HuH-7.5 (cell line): ENCODE measurements around the gene DDX51.
A peak's percentile ranks its signal among the peaks of the same experiment; 100 is the strongest.

Source experiments
- DNase-seq: peaks from one replicate; pipeline ENCODE4 v3.0.0; 2011; ENCODE audit warnings: low spot score

Gene DDX51, protein sequence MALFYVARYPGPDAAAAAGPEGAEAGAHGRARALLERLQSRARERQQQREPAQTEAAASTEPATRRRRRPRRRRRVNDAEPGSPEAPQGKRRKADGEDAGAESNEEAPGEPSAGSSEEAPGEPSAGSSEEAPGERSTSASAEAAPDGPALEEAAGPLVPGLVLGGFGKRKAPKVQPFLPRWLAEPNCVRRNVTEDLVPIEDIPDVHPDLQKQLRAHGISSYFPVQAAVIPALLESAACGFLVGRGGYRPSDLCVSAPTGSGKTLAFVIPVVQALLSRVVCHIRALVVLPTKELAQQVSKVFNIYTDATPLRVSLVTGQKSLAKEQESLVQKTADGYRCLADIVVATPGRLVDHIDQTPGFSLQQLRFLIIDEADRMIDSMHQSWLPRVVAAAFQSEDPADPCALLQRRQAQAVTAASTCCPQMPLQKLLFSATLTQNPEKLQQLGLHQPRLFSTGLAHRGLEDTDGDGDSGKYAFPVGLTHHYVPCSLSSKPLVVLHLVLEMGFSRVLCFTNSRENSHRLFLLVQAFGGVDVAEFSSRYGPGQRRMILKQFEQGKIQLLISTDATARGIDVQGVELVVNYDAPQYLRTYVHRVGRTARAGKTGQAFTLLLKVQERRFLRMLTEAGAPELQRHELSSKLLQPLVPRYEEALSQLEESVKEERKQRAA

DNA sequence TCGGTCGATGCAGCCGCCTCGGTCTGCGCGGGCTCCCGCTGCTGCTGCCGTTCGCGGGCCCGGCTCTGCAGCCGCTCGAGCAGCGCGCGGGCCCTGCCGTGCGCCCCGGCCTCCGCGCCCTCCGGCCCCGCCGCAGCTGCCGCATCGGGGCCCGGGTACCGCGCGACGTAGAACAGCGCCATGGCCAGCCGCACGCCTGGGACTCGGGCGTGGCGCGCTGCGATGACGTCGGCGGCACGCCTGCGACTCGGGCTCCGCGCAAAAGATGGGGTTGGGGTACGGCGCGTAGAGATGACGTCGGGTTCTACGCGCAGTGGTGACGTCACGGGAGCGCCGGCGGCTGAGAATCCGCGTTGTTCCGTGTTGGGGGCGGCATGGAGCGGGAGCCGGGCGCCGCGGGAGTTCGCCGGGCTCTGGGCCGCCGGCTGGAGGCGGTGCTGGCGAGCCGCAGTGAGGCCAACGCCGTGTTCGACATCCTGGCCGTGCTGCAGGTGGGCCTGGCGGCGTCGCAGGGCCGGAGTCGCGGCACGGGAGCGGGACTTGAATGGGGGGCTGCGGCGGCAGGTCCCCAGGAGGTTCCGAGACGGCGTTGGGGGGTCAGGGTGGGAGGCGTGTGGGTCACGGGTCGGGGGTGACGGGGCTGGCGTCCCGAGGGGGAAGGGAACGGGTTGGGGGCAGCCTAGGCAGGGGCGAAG, at the start of gene DDX51, which contains the start of gene NOC4L:
DDX51 (minus strand) TSS at position 205 of the 695 bp plus-strand sequence; CDS start at position 182, 23 bp downstream.
NOC4L (plus strand) TSS at position 343 of the 695 bp plus-strand sequence; CDS start at position 375, 32 bp downstream.
- peak; percentile 93 for DNase-seq

DNA sequence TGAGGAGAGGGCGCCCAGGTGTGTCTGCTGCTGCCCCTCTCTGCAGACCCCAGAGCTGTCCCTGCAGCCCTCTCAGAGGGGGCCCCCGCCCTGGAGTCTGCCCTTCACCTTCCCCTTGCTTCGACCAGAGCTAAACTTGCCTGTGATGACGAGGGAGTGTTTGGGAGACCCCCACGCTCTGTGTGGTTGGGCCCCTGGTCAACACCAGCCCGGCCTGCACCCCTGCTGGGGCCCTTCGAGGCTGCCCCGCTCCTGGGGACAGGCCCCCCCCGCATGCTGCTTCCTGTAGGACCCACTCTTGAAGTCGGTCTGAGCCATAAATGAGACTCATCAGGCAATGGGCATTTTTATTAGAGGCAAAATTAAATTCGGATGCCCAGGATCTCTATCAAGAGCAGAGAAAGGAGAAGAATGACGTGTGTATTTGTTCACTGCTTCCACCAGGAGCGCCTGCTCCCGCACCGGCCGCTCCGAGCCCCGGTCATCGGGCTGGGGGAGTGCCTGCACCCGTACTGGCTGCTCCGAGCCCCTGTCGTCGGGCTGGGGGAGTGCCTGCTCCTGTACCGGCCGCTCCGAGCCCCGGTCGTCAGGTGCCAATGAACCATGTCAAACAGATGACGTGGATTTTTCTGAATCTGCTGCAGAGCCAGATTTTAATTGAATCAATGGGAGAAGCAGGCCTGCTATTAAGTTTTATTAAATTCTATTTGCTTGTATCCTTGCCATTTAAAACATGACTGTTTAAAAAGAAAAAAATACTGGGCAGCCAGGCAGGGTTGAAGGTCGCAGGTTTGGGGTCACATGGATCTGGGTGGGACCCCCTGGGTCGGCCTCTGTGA, 47.8 kb upstream of the DDX51 start:
- no peak for DNase-seq

DNA sequence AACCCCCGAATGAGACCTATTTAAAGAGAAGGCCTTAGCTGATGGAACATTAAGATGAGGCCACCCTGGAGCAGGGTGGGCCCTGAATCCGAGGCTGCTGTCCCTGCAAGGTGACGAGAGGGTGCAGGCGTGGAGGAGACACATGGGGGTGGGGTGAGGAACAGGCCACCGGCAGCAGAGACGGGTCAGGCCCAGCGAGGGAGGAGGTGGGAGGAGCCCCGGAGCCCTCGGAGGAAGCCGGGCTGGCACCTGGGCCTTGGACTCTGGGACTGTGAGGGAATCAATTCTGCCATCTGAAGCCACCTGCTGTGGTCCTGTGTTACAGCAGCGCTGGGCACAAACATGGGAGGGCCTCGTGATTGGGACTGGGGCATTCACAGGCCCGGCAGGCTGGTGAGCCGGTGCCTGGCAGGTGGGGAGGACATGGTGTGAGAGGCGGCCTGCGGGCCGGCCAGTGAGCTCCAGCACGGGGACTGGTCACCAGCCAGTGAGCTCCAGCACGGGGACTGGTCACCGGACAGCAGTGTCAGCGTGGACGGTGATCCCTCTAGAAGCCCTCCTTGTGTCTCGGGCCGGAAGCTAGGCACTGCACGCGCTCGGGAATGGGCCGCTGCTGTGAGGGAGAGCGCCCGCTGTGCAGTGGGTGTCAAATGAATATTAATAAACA, 46.8 kb upstream of the DDX51 start:
- DNase-seq = no peak

DNA sequence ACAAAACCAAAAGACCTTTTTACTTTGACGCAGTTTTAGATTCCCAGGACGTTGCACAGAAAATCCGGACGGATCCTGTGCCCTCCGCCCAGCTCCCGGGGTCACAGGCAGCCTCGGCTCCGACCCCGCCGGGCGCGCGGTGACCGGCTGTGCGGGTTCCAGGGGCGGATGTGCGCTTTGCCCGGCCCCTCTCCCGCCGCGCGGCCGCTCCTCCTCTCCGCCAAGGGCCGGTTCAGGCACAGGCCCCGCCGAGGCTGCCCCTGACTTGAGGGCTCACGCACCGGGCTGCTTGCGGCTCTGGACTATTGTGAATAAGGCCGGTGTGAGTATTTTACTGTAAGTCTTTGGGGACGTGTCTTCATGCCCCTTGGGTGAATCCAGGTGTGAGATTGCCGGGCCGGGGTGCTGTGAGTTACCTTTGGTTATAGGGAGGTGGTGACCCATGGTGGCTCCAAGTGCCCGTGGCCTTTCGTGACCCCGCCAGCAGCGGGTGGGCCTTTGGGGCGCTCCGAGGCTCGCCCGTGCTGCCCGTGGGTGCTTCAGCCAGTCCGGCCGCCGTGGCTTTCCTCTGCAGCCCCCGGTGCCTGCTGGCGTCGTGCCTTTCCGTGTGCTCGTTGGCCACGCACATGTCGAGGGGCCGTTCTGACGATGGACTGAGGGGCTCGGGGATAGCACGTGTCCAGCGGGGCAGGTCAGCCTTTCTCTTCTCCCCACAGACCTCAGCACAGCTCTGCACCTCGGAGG, 46.1 kb upstream of the DDX51 start:
- DNase-seq = no peak

DNA sequence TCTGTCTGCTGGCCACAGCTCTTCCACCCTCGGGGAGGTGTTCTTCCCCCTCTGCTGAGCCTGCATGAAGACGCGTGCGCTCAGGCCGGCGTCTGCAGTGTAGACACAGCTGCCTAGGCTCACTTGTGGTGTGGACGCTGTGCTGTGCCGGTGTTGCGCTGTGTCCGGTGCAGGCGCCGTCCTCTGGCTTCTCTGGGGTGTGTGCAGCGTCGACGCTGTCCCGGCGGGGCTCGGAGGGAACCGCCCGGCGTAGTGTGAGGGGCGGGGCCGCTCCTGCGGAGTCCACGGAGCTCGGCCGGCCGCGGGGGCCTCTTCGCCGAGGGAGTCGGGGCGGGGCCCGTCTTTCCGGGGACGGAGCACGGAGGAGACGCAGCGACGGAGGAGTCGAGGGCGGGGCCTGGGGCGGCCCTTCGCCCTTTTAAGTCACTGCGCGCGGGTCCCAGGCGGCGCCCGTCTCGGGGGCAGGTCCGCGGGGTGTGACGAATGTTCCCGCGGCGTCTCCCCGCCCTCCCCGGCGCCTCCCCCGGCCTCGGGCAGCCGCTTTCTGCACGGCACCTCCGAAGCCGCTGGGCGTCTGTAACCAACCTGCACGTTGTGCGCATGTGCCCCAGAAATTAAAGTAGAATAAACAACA, 45.4 kb upstream of the DDX51 start:
- peak; percentile 78 for DNase-seq

DNA sequence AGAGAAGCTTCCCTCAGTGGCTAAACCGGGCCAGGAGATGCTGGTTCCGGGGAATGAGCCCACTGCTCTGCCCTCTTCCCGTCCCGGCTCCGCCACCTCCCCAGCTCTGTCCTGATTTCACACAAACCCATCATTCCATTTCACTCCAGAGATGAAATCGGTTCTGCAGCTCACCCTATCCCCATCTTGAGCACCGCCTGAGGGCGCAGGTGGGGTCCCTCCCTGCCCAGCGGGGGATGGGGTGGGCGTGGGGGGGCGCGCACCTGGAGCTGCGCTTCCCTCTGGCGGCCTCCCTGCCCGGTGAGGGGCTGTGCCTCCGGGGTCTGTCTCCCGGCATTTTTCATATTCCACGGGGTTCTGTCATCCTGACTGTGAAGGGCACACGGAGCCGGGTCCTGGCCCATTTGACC, 44.8 kb upstream of the DDX51 start:
- DNase-seq = no peak

DNA sequence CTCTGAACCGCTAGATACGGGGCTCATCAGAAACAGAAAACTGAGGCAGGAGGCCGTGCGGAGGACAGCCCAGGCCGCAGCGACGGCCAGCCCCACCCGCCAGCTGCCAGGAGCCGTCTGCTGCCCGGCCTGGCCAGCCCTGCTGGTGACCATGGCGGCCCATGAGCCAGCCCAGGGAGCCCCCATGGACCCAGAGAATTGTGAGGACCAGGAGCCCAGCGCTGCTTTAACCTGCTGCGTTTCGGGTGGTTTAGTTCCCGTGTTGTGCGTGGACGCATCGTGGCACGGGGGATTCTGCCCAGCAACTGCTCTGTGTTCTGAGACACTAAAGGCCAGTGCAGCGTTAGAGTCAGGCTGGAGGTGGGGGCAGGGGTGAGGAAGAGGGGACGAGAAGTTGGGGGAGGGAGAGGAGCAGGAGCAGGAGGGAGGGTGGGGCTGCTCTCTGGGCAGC, 44.4 kb upstream of the DDX51 start:
- DNase-seq = no peak

DNA sequence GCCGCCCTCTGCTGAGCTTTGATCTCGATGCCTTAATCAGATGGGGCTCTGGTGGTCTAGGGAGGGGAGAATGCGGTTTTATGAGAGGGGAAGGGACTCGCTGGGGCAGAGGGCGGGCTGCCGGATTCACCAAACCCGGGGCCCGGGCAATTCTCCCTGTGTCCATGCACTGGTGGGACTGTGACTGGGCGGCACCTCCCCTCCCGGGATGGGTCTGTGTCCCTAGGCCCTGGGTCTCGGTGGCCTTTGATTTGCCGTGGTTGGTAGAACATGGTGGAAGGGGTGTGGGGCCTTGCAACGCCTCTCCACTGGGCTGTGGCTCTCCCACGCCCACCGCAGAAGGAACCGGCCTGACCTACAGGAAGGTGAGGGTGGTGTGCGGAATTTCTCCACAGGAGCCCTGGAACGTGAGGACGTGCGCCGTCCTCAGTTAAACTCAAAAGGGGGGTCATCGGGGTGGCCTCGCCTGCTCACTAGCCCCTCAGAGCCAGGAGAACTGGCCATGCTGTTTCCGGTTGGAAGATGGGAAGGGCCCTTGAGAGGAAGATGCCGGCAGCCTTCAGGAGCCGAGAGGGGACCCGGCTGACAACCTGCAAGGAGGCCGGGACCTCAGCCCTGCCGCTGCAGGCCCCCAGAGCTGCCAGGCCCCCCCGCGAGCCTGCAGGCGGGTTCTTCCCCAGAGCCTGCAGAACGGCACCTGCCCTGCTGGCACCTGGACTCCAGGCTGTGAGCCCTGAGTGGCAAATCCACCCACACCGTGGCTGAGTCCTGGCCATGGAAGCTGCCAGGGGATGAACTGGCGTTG, 43.7 kb upstream of the DDX51 start:
- no peak for DNase-seq

DNA sequence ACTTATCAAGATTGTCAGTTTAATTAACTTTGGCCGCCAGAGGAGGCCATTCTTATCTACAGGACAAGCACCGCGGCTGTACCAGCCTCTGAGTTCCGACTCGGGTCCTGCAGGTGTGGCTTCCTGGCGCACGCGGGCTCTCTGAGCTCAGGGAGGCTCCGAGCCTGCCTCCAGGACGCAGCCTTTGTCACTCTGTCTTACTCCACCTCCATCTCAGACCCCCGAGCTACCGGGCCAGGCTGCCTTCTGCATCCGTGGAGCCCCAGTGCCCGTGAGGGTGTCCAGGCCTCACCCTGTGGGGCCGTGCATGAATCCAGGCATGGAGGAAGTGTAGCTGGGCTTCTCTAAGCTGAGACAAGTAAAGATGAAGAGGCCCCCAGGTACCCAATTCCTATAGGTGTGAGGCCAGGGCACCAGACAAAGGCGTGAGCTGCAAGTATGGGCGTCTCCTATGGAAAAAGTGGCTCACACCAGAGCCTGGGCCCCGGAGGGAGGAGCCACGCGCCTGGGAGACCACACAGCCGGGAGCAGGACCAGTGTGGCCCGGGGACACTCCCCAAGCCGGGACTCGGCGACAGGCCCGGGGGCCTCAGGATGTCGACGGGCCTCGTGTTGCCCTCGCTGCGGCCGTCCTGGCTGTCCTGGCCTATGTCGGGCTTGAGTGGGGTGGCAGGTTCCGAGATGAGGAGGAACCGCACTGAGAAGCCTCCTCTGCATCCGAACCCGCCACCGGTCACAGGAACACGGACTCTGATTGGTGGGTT, 42.9 kb upstream of the DDX51 start:
- no peak for DNase-seq

DNA sequence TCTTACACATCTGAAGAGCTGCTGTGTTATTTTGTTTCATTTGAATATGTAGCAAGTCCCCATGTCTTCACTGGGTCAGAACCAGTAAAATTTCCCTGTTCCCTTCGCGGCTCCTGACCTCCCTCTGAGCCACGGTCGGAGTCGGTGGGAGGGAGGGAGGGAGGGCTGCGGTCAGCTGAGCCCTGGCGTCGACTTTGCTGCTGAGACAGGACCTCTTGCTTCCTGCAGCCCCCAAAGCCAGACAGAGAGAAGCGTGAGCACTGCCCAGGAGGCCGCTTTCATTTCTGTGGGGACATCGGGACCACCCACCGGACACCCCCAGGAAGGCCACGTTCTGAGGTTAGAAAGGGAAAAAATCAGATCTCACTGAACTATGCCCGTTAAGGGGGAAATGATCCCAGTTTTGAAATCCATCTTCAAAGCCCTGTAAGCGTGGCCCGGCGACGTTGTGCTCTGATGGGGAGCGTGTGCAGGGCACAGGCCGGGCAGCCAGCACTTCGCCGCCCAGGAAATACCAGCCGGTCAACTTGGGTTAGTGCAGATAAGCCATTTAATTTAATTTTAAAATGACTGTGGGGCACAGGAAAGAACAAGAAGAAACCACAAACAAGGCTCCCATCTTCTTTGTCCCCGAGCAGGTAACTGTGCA, 42.2 kb upstream of the DDX51 start:
- DNase-seq = no peak

DNA sequence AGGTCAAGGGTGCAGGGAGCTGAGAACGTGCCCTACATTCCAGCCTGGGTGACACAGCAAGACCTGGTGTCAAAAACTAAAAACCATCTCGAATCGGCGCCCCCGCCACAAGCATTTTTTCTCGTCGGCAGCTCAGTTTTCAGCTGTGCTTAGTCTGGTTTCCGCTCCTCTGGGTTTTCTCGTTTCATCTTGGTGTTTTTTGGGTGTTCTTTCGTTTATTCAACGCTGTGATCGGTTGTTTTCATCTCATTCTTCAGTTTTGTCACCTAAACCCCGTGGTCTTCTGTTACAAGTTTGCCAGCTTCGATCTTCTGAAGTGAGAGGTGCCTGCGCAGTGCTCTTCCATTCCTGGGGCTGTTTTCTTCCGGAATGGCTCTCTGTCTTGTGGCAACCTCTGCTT, 41.6 kb upstream of the DDX51 start:
- no peak for DNase-seq

DNA sequence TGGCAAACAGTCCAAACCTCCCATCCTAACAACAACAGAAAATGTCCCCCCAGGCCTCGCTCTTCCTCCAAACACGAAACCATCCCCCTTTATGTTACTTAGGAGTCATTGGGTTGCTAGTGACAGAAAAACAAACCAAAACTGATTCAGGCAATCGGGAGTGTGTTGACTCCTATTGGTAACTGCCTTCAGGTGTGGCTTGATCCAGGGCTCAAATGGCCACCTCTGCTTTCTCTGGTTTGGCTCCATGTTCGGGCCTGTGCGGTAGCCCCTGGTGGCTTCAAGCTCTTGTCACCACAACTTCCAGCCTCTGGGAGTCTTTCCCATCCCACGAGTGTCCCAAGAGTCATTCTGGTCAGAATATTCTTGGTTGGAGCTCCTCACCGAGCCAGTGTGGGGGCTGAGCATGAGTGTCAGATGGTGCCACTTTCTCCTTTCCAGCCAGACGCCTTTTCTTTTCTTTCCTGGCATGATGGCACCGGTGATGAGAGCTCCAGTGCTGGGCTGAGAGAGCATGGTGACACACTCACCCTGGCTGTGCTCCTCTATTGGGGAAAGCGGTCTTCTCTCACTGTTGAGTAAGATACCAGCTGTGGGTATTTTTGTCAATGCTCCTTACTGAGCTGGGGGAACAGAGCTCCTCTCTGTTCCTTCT, 38.7 kb upstream of the DDX51 start:
- no peak for DNase-seq

DNA sequence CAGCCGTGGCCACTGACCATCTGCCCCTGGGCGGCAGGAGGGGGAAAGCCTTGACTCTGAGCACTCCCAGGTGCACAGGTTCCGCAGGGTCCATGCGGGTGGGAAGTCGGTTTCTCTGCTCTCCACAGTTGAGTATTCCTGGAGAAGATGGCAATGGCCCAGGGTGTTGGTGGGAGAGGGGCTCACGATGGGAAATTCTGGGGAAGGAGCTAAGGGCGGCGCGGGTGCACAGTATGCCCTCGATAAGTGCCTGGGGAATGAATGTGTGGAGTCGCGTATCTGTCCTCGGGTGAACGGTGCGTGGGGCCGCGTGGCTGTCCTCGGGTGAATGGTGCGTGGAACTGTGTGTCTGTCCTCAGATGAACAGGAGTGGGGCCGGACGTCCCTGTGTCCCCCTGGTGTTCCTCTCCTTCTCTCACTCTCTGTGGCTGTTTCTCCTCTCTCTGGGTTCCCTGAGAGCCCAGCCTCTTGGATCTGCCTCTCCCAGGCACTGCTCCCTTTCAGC, 38.1 kb upstream of the DDX51 start:
- no peak for DNase-seq

DNA sequence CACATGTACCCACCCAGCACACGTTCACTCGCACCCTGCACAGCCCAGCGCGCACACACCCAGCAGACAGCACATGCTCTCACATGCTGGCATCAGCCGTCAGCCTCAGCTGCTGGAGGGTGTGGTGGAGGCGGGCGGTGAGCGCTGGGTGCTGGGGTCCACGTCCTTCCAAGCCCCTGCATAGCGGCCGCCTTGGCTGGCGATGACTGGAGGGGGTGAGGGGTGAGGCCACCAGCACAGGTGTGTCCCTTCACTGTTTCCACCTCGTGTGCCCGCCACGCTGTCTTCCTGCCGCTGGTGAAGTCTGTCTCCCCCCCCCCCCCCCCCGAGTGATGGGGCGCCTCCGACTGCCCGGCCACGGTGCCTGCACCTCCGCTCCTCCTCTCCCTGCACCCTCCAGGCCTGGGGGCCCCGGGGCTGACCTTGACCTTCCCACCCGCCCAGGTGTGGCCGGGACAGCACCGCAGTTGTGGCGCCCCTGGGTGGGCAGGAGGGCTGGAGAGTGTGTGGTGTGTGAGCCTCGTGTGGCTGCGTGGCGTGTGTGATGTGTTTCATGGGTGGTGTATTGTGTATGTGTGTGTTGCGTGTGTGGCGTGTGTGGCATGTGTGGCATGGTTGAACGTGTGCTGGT, 37.6 kb upstream of the DDX51 start:
- DNase-seq = no peak

DNA sequence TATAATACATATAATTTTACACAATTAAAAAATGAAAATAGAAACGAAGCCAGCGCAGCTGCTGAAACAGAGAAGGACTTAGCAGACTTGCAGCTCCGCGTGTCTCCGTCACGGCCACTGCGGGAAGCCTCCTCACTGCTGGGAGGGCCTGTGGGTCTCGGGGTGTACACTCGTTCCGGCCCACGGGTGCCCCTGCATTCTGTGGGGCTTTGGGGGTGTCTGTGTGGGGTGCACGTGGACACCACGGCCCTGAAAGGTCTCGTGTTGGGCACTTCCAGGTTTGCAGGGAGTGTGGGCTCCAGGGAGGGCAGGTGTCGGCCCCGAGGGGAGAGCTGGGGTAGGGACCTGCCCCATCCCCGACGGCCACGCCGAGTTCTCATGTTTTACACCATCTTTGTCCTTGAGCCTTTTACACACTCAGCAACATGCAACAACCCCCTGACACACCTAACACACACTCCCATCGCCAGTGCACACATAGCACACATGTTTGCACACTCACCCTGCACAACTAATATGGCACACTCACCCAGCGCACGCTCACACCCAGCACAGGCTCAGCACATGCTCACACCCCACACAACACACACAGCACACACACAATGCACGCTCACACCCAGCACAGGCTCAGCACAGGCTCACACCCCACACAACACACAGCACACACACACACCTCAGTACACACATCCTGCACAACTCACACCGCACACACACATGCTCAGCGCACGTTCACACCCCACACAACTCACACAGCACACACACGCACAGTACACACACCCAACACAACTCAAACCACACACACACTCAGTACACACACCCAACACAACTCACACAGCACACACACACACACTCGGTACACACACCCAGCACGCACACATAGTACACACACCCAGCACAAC, 36.8 kb upstream of the DDX51 start:
- DNase-seq = no peak
